Gastroesophageal sphincter (tissue), 3 donors: ENCODE data around the gene MYO1H.

ENCODE experiments used
- CTCF ChIP-seq, 4 experiments: fragments of 200-600 bp in 2 of 4; fragments of 450-650 bp in 2 of 4; sonication (generic) in 1 of 4; IDR thresholded peaks; one replicate each; pipeline ENCODE4 v1.5.1; 2017 to 2019; ENCODE audit warnings: antibody characterized with exemption in 4 of 4, mild to moderate bottlenecking in 2 of 4, moderate library complexity in 2 of 4
- EP300 ChIP-seq: sonication (generic); formaldehyde crosslinking; IDR thresholded peaks from one replicate; pipeline ENCODE4 v1.6.1; 2017; ENCODE audit warnings: antibody characterized with exemption, mild to moderate bottlenecking
- POLR2A ChIP-seq, 2 donors: fragments of 450-650 bp; IDR thresholded peaks; one replicate each; pipeline ENCODE4 v1.6.1; 2017; ENCODE audit warnings: antibody characterized with exemption in 2 of 2, mild to moderate bottlenecking in 2 of 2, moderate library complexity in 1 of 2
- POLR2AphosphoS5 ChIP-seq: sonication (generic); formaldehyde crosslinking; IDR thresholded peaks from one replicate; pipeline ENCODE4 v1.6.1; 2017; ENCODE audit warnings: antibody characterized with exemption

- TF ChIP-seq CTCF (IDR thresholded peaks at IDR 0.05) (no peak), POLR2A (IDR thresholded peaks at IDR 0.05) (no peak), POLR2AphosphoS5 (no peak), EP300 (no peak)
These were observed 97.5 kb downstream of the MYO1H start for GRCh38 chr12:109445191-109445609.
